Stomach (tissue), 4 donors: Measurements from ENCODE around the gene DOCK4.

ENCODE experiments used
- CTCF ChIP-seq, 7 experiments: fragments of 450-650 bp in 4 of 7; fragments of 200-600 bp in 3 of 7; sonication (generic) in 3 of 7; IDR thresholded peaks; one replicate each; pipeline ENCODE4 v1.5.1; 2016 to 2019; ENCODE audit warnings: antibody characterized with exemption in 7 of 7, control low read depth in 2 of 7, mild to moderate bottlenecking in 1 of 7
- POLR2A ChIP-seq, 4 donors: fragments of 450-650 bp; IDR thresholded peaks; one replicate each; pipeline ENCODE4 v1.6.1; 2016; ENCODE audit warnings: antibody characterized with exemption in 4 of 4, control low read depth in 2 of 4, mild to moderate bottlenecking in 1 of 4, moderate library complexity in 1 of 4
- POLR2AphosphoS5 ChIP-seq, 3 donors: sonication (generic); formaldehyde crosslinking; IDR thresholded peaks; one replicate each; pipeline ENCODE4 v1.6.1; 2016; ENCODE audit warnings: antibody characterized with exemption in 3 of 3

DNA sequence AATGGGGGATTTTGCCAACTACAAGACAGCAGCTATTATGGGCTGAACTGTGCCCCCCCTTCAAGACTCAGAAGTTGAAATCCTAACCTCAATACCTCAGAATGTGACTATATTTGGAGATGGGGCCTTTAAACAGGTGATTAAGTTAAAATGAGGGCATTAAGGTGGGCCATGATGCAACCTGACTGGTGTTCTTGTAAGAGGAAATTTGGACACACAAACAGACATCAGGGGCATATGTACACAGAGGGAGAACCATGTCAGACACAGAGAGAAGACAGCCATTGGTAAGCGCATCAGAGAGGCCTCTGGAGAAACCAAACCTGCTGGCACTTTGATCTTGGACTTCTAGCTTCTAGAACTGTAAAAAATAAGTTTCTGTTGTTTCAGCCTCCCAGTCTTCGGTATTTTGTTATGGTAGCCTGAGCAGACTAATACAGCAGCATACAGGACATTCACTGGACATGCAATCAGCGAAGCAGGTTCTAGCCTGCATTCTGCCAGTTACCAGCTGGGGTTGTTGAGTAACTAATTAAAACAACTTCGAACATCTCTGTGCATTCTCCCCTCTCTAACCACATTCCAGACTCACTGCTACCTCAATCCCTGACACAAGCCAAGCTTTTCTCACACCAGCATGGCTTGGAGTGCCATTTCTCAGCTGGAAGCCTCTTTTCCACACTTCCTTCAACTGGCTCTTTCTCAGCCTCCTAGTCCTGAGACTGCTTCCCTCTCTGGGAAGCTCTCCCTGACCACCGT lies 141.4 kb downstream of the DOCK4 start:
- TF ChIP-seq POLR2A (IDR thresholded peaks at IDR 0.05) (no peak), CTCF (IDR thresholded peaks at IDR 0.05) (no peak), POLR2AphosphoS5 (IDR thresholded peaks at IDR 0.05) (no peak)
